Measurements from ENCODE around the gene TAS2R60. TPM values are rescaled to one million over a fixed set of nuclear protein-coding genes. Genes with fewer than 3 reads are reported as not detected.

TAS2R60 gene
- total and polyA plus RNA-seq, 2 experiments from 2014 or later: not detected

DNA sequence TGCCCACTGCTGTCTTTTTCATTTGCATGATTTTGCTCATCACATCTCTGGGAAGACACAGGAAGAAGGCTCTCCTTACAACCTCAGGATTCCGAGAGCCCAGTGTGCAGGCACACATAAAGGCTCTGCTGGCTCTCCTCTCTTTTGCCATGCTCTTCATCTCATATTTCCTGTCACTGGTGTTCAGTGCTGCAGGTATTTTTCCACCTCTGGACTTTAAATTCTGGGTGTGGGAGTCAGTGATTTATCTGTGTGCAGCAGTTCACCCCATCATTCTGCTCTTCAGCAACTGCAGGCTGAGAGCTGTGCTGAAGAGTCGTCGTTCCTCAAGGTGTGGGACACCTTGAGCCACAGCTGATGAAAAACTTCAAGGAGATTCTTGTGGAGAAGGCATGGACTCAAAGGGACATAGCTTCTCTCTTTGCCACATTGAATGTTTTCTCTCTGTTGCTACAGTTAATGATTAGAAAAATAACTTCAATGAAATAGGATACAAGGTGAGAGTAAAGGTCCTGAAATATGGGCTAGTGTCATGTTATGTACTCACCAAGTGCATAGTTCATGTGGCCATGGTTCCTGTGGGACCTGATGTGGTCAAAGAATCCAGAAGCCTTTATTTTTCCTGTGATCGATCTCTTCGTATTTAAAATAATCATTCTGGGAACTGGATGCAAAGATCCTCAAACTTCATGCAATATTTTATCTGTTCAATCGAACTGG lies 970 bp downstream of the TAS2R60 start:
- Histone ChIP-seq H3K9ac (no peak overlapping the region), H4K20me1 (ENCODE audit: insufficient read depth) (no peaks in the 10 kb centered on the region), H3K9me2 (ENCODE audit: insufficient read depth) (no peaks in the 10 kb centered on the region), H3K4me2 (ENCODE audit: unreplicated experiment) (no peak overlapping the region), H3F3A (ENCODE audit: insufficient read depth) (no peaks in the 10 kb centered on the region), H2AFZ (no peak overlapping the region), H3K36me3 (ENCODE audit: low read depth) (no peaks in the 10 kb centered on the region), H3K27me3 (replicated peaks; ENCODE audit: insufficient read depth) (no peaks in the 10 kb centered on the region), H3K4me1 (ENCODE audit: insufficient read depth) (no peaks in the 10 kb centered on the region), H3K79me2 (ENCODE audit: insufficient read depth) (no peaks in the 10 kb centered on the region), H3K4me3 (no peak overlapping the region), H3K27ac (no peak overlapping the region), H3K9me3 (ENCODE audit: low read depth) (no peaks in the 10 kb centered on the region)
- WGBS, 2 experiments (ENCODE audit: low coverage in 1 of 2, low lambda C conversion rate in 2 of 2, missing lambda C conversion rate in 2 of 2): 91 to 95% methylated on average over 6 of the region's 6 CpGs
- no peak for DNase-seq
- TF ChIP-seq EZH2 (IDR thresholded peaks at IDR 0.05; ENCODE audit: insufficient read depth, poor library complexity, severe bottlenecking): no peak
- no peak for TF ChIP-seq EZH2phosphoT487 (IDR thresholded peaks at IDR 0.05; ENCODE audit: insufficient read depth, low read depth)
- in situ Hi-C loops (cut with MboI): no loop called here

DNA sequence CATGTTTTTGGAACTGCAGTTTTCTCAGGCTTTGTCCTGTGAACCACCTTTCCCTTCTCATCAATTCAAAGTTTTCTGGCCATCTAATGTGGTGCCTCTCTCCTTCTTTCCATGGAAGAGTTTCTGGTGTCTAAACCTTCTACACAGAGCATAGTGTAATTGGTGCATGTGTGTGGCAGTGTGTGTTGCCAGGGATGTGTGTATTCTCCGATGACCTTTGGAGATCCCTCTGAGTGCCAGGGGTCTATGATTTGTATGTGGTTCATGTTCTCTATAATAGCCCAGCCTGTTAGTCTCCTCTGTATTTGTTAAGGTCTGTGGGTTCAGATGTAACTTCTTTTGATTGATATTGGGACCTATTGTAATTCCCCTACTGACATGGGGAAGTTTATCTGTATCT lies 1.5 kb downstream of the TAS2R60 start:
- 92 to 95% methylated on average over 1 of the region's 1 CpG for WGBS, 2 experiments (ENCODE audit: low coverage in 1 of 2, low lambda C conversion rate in 2 of 2, missing lambda C conversion rate in 2 of 2)
- in situ Hi-C loops (cut with MboI): no loop called here
- H3K9me2 ChIP-seq (ENCODE audit: insufficient read depth): no peaks in the 10 kb centered on the region
- no peaks in the 10 kb centered on the region for H3K79me2 ChIP-seq (ENCODE audit: insufficient read depth)
- no peak overlapping the region for H3K9ac ChIP-seq
- no peak for DNase-seq
- no peak for TF ChIP-seq EZH2 (IDR thresholded peaks at IDR 0.05; ENCODE audit: insufficient read depth, poor library complexity, severe bottlenecking)
- TF ChIP-seq EZH2phosphoT487 (IDR thresholded peaks at IDR 0.05; ENCODE audit: insufficient read depth, low read depth): no peak
- no peak overlapping the region for H3K27ac ChIP-seq
- H3K4me1 ChIP-seq (ENCODE audit: insufficient read depth): no peaks in the 10 kb centered on the region
- no peaks in the 10 kb centered on the region for H4K20me1 ChIP-seq (ENCODE audit: insufficient read depth)
- no peaks in the 10 kb centered on the region for H3F3A ChIP-seq (ENCODE audit: insufficient read depth)
- no peak overlapping the region for H3K4me3 ChIP-seq
- no peaks in the 10 kb centered on the region for H3K27me3 ChIP-seq (replicated peaks; ENCODE audit: insufficient read depth)
- H2AFZ ChIP-seq: no peak overlapping the region
- no peaks in the 10 kb centered on the region for H3K36me3 ChIP-seq (ENCODE audit: low read depth)
- H3K4me2 ChIP-seq (ENCODE audit: unreplicated experiment): no peak overlapping the region
- H3K9me3 ChIP-seq (ENCODE audit: low read depth): no peaks in the 10 kb centered on the region

DNA sequence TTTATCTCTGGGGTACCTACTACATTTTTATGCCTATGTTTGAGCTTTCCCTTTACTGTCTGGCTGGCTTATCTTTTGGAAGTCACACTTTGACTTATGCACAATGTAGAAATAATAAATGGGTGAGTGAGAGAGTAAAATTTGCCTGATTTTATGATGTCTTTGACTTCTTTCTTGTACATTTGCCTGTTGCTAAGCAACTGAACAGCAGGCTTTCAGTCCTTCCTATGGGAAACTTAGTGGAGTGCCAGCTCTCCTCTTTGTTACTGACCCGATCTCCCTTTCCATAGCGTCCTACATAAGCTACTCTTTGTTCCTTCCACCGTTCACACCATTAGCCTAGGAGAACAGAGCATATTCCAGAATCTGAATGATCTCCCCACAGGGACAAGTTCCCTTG lies 4.2 kb downstream of the TAS2R60 start:
- Histone ChIP-seq H3K9ac (no peak overlapping the region), H3F3A (ENCODE audit: insufficient read depth) (no peaks in the 10 kb centered on the region), H3K4me3 (no peak overlapping the region), H3K79me2 (ENCODE audit: insufficient read depth) (no peaks in the 10 kb centered on the region), H3K27ac (no peak overlapping the region), H3K4me1 (ENCODE audit: insufficient read depth) (0 out of 2 replicates have a peak, but pooled peaks cover 2% of the 10 kb centered on the region), H4K20me1 (ENCODE audit: insufficient read depth) (no peaks in the 10 kb centered on the region), H3K27me3 (replicated peaks; ENCODE audit: insufficient read depth) (no peaks in the 10 kb centered on the region), H3K36me3 (ENCODE audit: low read depth) (no peaks in the 10 kb centered on the region), H3K9me3 (ENCODE audit: low read depth) (no peaks in the 10 kb centered on the region), H2AFZ (no peak overlapping the region), H3K4me2 (ENCODE audit: unreplicated experiment) (no peak overlapping the region), H3K9me2 (ENCODE audit: insufficient read depth) (no peaks in the 10 kb centered on the region)
- DNase-seq: no peak
- WGBS, 2 experiments (ENCODE audit: low coverage in 1 of 2, low lambda C conversion rate in 2 of 2, missing lambda C conversion rate in 2 of 2): 65 to 70% methylated on average over 3 of the region's 3 CpGs
- TF ChIP-seq EZH2phosphoT487 (IDR thresholded peaks at IDR 0.05; ENCODE audit: insufficient read depth, low read depth): no peak
- TF ChIP-seq EZH2 (IDR thresholded peaks at IDR 0.05; ENCODE audit: insufficient read depth, poor library complexity, severe bottlenecking): no peak
- in situ Hi-C loops (cut with MboI): no loop called here

DNA sequence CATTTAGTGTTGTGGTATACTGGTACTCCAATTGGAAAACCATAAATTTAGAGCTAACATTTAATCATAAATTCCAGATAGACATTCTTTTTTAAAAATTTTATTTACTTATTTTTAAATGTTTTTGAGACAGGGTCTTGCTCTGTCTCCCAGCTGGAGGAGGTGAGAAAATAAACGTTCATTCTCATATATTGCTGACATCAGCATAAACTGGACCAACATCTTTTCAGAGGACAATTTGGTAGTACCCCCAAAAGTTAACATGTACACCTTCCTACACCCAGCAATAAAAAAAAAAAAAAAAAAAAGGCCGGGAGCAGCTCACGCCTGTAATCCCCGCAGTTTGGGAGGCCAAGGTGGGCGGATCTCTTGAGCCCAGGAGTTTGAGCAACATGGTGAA lies 5.2 kb downstream of the TAS2R60 start:
- Histone ChIP-seq H3K9ac (no peak overlapping the region), H3K79me2 (ENCODE audit: insufficient read depth) (no peaks in the 10 kb centered on the region), H3K27me3 (replicated peaks; ENCODE audit: insufficient read depth) (no peaks in the 10 kb centered on the region), H4K20me1 (ENCODE audit: insufficient read depth) (no peaks in the 10 kb centered on the region), H3K4me3 (no peak overlapping the region), H3K36me3 (ENCODE audit: low read depth) (no peaks in the 10 kb centered on the region), H2AFZ (no peak overlapping the region), H3F3A (ENCODE audit: insufficient read depth) (no peaks in the 10 kb centered on the region), H3K4me1 (ENCODE audit: insufficient read depth) (0 out of 2 replicates have a peak, but pooled peaks cover 6% of the 10 kb centered on the region), H3K9me2 (ENCODE audit: insufficient read depth) (no peaks in the 10 kb centered on the region), H3K4me2 (ENCODE audit: unreplicated experiment) (no peak overlapping the region), H3K27ac (no peak overlapping the region), H3K9me3 (ENCODE audit: low read depth) (no peaks in the 10 kb centered on the region)
- WGBS, 2 experiments (ENCODE audit: low coverage in 1 of 2, low lambda C conversion rate in 2 of 2, missing lambda C conversion rate in 2 of 2): 90 to 91% methylated on average over 5 of the region's 5 CpGs
- in situ Hi-C loops (cut with MboI): no loop called here
- DNase-seq: no peak
- TF ChIP-seq EZH2 (IDR thresholded peaks at IDR 0.05; ENCODE audit: insufficient read depth, poor library complexity, severe bottlenecking) (no peak), EZH2phosphoT487 (IDR thresholded peaks at IDR 0.05; ENCODE audit: insufficient read depth, low read depth) (no peak)

Data from GM23248 (cell line).